ENCODE measurements around the gene APOA1.

GRCh38 chr11:116786966-116787365, 50.5 kb downstream of the APOA1 start:
- TF ChIP-seq FOXP2 (optimal IDR thresholded peaks at IDR 0.05; ENCODE audit: borderline replicate concordance, extremely low read depth, extremely low read length, insufficient read depth) (no peak), TAF1 (IDR thresholded peaks at IDR 0.05; ENCODE audit: borderline replicate concordance, insufficient read depth, low read length) (no peak), POLR2AphosphoS5 (IDR thresholded peaks at IDR 0.05; ENCODE audit: low read depth, low read length) (no peak), REST (IDR thresholded peaks at IDR 0.05; ENCODE audit: insufficient read depth in 1 of 2, low read depth in 2 of 2, low read length in 2 of 2) (no peak)

Data from PFSK-1 (cell line).